HG03103 (cell line): ENCODE results near the gene TUBB2B.
"Not testable (repeated sequence)": the region's sequence is repeated elsewhere in the genome, so short reads cannot be mapped to it uniquely, and the experiment has no call there.

ENCODE experiments used
- ATAC-seq: cut with Tn5 transposase; IDR thresholded peaks from one replicate; pipeline ENCODE4 v1.9.1; 2021; ENCODE audit warnings: low read depth; ENCODE audit not compliant: unreplicated experiment

The TUBB2B gene

GRCh38 chr6:3258720-3259490, 31.5 kb upstream of the TUBB2B start, which contains the start of gene PSMG4:
Gene PSMG4, plus strand, starts transcription at chr6:3258947. Its CDS starts 76 bp downstream, at chr6:3259023.
- peak; percentile 85 for ATAC-seq

GRCh38 chr6:3258201-3258600, 30.7 kb upstream of the TUBB2B start:
- no peak for ATAC-seq

GRCh38 chr6:3253597-3253961, 26.1 kb upstream of the TUBB2B start:
- ATAC-seq = no peak

GRCh38 chr6:3252861-3253596, 25.6 kb upstream of the TUBB2B start:
- ATAC-seq = no peak

- no peak for ATAC-seq
These were observed 24.9 kb upstream of the TUBB2B start for GRCh38 chr6:3252369-3252768.

- ATAC-seq = peak; percentile 67
These were observed 24.2 kb upstream of the TUBB2B start for GRCh38 chr6:3251462-3252314.

- no peak for ATAC-seq
These were observed 22.8 kb upstream of the TUBB2B start for GRCh38 chr6:3250231-3250675.

- ATAC-seq = no peak
These were observed 22.4 kb upstream of the TUBB2B start for GRCh38 chr6:3249821-3250220.

GRCh38 chr6:3247255-3248146, 20.0 kb upstream of the TUBB2B start:
- no peak for ATAC-seq

- no peak for ATAC-seq
These were observed 17.8 kb upstream of the TUBB2B start for GRCh38 chr6:3245216-3245615.

GRCh38 chr6:3244832-3245161, 17.3 kb upstream of the TUBB2B start:
- not testable (repeated sequence) for ATAC-seq

GRCh38 chr6:3244003-3244831, 16.8 kb upstream of the TUBB2B start:
- ATAC-seq = no peak

- ATAC-seq = no peak
These were observed 15.3 kb upstream of the TUBB2B start for GRCh38 chr6:3242768-3243167.

GRCh38 chr6:3241745-3242144, 14.3 kb upstream of the TUBB2B start:
- not testable (repeated sequence) for ATAC-seq

GRCh38 chr6:3240595-3240994, 13.1 kb upstream of the TUBB2B start:
- no peak for ATAC-seq

- no peak for ATAC-seq
These were observed 11.8 kb upstream of the TUBB2B start for GRCh38 chr6:3239110-3239830.

GRCh38 chr6:3237761-3238662, 10.6 kb upstream of the TUBB2B start:
- no peak for ATAC-seq

- ATAC-seq = no peak
These were observed 8.6 kb upstream of the TUBB2B start for GRCh38 chr6:3236005-3236404.
